OCI-LY7 (cell line): ENCODE data around the gene STAB1.

Source experiments
- EZH2phosphoT487 ChIP-seq: fragments of 200-600 bp; sonication (generic); IDR thresholded peaks from 2 replicates; pipeline ENCODE4 v1.6.1; 2018; ENCODE audit warnings: low read depth, borderline replicate concordance, mild to moderate bottlenecking, mixed run types, antibody characterized with exemption, low read length, moderate library complexity, mixed read lengths
- TF ChIP-seq, protein P1 (sequence below): fragments of 200-600 bp; sonication (generic); conservative IDR thresholded peaks from 2 replicates; pipeline ENCODE4 v1.5.1; 2014; ENCODE audit warnings: mild to moderate bottlenecking, antibody characterized with exemption, low read length, moderate library complexity, mixed read lengths

DNA sequence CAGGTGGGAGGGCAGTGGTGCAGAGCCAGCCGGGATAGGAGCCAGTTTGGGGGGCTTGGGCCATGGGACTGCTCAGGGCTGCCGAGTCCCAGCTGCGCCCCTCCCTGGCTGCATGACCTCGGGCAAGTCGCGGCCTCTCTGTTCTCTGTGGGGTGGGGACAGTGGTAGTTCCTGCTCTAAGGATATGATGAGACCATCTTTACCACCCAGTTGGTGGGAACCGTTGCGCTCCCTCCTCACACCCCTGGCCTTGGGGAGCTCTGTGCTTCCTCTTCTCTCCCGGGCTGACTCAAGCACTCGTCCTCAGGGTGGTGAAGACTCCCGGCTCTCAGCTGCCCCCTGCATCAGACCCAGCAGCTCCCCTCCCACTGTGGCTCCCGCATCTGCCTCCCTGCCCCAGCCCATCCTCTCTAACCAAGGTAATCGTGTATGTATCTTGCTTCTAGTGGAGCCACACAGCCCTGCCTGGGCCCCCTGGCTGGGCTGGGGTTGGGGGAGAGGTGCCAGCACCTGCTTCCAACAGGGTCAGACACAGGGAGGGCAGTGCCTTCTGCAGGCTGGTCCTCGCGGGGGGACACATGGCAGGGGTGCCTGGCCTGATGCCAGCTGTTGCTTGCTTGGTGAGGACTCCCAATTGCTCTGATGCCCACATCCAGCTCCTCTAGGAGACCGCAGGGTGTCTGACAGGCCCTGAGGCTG is 15.1 kb upstream of the STAB1 start:
- TF ChIP-seq, protein P1, sequence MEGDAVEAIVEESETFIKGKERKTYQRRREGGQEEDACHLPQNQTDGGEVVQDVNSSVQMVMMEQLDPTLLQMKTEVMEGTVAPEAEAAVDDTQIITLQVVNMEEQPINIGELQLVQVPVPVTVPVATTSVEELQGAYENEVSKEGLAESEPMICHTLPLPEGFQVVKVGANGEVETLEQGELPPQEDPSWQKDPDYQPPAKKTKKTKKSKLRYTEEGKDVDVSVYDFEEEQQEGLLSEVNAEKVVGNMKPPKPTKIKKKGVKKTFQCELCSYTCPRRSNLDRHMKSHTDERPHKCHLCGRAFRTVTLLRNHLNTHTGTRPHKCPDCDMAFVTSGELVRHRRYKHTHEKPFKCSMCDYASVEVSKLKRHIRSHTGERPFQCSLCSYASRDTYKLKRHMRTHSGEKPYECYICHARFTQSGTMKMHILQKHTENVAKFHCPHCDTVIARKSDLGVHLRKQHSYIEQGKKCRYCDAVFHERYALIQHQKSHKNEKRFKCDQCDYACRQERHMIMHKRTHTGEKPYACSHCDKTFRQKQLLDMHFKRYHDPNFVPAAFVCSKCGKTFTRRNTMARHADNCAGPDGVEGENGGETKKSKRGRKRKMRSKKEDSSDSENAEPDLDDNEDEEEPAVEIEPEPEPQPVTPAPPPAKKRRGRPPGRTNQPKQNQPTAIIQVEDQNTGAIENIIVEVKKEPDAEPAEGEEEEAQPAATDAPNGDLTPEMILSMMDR: no peak
- no peak for TF ChIP-seq EZH2phosphoT487
